ENCODE data around the gene CARS1.
A peak's percentile ranks its signal among the peaks of the same experiment; 100 is the strongest.

Gene CARS1

DNA sequence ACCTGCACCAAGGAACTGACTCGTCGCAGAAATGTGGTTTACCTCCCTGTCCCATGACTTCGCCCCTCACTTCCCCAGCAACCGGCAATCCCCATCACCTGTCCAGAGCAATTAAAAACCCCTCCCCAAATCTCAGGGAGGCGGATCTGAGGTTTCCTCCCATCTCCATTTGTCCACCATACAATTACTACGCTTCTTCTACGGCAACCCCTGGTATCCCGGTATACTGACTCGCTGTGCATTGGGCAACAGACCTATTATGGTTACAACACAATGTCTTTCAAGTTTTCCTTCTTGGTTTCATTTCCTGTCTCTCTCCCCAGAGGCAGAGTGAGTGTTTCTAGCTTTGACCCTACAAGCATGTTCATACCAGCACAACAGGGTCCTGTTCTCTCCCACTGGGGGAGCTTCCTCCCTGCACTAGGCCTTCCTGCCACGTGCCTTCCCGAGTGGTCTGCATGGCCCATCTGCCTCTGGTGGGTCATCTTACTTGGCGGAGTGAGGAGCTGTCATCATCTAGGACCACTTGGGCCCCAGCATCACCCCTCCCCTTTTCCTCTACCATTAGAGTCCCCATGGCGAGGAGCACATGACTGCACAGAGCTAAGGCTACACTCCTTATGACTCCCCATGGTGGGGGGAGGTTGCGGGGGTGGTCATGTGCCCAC, 34.8 kb downstream of the CARS1 start:
- Histone ChIP-seq H3K36me3 (ENCODE audit: control insufficient read depth, insufficient read depth, low read length) (peaks cover 46% of the 10 kb centered on the region), H3K27me3 (replicated peaks; ENCODE audit: control insufficient read depth, insufficient read depth, low read length, poor library complexity, severe bottlenecking) (no peaks in the 10 kb centered on the region), H3K4me1 (ENCODE audit: control insufficient read depth, insufficient read depth, low read length, poor library complexity, severe bottlenecking) (peaks cover 3% of the 10 kb centered on the region), H3K4me3 (ENCODE audit: insufficient read depth, low read depth, low read length, poor library complexity, severe bottlenecking) (no peak overlapping the region), H3K27ac (ENCODE audit: insufficient read depth, low read length, poor library complexity, severe bottlenecking) (no peak overlapping the region), H3K9me3 (ENCODE audit: control insufficient read depth, low read length) (no peaks in the 10 kb centered on the region)
- no peak for DNase-seq

DNA sequence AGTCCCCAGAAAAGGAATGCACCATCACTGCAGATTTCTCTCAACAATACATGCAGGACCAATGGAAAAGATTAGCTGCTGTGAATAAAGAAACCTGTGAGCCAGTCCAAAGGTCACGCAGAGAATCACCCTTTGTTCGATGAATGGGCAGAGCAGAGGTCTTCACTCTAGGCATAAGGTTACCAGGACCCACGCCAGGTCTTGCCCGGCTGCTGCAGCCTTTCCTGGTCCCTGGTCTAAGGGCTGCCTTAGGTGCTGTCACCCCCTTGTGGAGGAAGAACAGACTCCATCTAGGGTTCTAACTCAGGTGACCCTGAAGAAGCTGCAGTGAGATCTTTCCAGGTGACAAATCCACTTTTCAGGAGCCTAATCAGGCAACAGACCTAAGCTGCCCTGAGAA, 36.1 kb downstream of the CARS1 start:
- peaks cover 9% of the 10 kb centered on the region for H3K4me1 ChIP-seq (ENCODE audit: control insufficient read depth, insufficient read depth, low read length, poor library complexity, severe bottlenecking)
- H3K27me3 ChIP-seq (replicated peaks; ENCODE audit: control insufficient read depth, insufficient read depth, low read length, poor library complexity, severe bottlenecking) = no peaks in the 10 kb centered on the region
- peak in 1 of 3 donors; percentile 12 for DNase-seq
- peaks cover 47% of the 10 kb centered on the region for H3K36me3 ChIP-seq (ENCODE audit: control insufficient read depth, insufficient read depth, low read length)
- no peak overlapping the region for H3K4me3 ChIP-seq (ENCODE audit: insufficient read depth, low read depth, low read length, poor library complexity, severe bottlenecking)
- no peak overlapping the region for H3K27ac ChIP-seq (ENCODE audit: insufficient read depth, low read length, poor library complexity, severe bottlenecking)
- H3K9me3 ChIP-seq (ENCODE audit: control insufficient read depth, low read length) = no peaks in the 10 kb centered on the region

GRCh38 chr11:3020011-3020410, 37.2 kb downstream of the CARS1 start:
- H3K4me3 ChIP-seq (ENCODE audit: insufficient read depth, low read depth, low read length, poor library complexity, severe bottlenecking) = no peak overlapping the region
- H3K27me3 ChIP-seq (replicated peaks; ENCODE audit: control insufficient read depth, insufficient read depth, low read length, poor library complexity, severe bottlenecking) = no peaks in the 10 kb centered on the region
- H3K36me3 ChIP-seq (ENCODE audit: control insufficient read depth, insufficient read depth, low read length) = peaks cover 39% of the 10 kb centered on the region
- DNase-seq = no peak
- no peaks in the 10 kb centered on the region for H3K9me3 ChIP-seq (ENCODE audit: control insufficient read depth, low read length)
- H3K27ac ChIP-seq (ENCODE audit: insufficient read depth, low read length, poor library complexity, severe bottlenecking) = no peak overlapping the region
- H3K4me1 ChIP-seq (ENCODE audit: control insufficient read depth, insufficient read depth, low read length, poor library complexity, severe bottlenecking) = peaks cover 20% of the 10 kb centered on the region

- Histone ChIP-seq H3K9me3 (ENCODE audit: control insufficient read depth, low read length) (no peaks in the 10 kb centered on the region), H3K4me1 (ENCODE audit: control insufficient read depth, insufficient read depth, low read length, poor library complexity, severe bottlenecking) (peaks cover 34% of the 10 kb centered on the region), H3K36me3 (ENCODE audit: control insufficient read depth, insufficient read depth, low read length) (peaks cover 39% of the 10 kb centered on the region), H3K27me3 (replicated peaks; ENCODE audit: control insufficient read depth, insufficient read depth, low read length, poor library complexity, severe bottlenecking) (no peaks in the 10 kb centered on the region), H3K4me3 (ENCODE audit: insufficient read depth, low read depth, low read length, poor library complexity, severe bottlenecking) (no peak overlapping the region), H3K27ac (ENCODE audit: insufficient read depth, low read length, poor library complexity, severe bottlenecking) (no peak overlapping the region)
- no peak for DNase-seq
Measured at GRCh38 chr11:3018596-3018995, 38.6 kb downstream of the CARS1 start.

DNA sequence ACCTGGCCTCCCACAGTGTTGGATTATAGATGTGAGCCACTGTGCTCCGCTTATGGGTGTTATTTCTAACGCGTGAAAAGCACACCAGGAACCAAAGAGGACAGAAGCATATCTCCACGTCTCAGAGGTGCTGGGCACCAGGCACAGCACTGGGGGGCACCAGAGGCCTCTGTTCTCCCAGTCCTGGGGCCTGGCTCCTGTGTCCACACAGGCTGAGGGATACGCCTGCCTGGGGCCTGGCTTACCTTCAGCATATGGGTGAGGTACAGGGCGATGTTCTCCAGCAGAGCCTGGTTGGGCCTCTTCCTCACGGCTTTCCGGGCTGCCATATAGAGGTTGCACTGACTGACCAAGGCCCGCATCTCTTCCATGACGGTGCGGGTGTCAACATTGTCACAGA, 40.4 kb downstream of the CARS1 start:
- DNase-seq = no peak
- Histone ChIP-seq H3K4me3 (ENCODE audit: insufficient read depth, low read depth, low read length, poor library complexity, severe bottlenecking) (no peak overlapping the region), H3K9me3 (ENCODE audit: control insufficient read depth, low read length) (no peaks in the 10 kb centered on the region), H3K27me3 (replicated peaks; ENCODE audit: control insufficient read depth, insufficient read depth, low read length, poor library complexity, severe bottlenecking) (no peaks in the 10 kb centered on the region), H3K27ac (ENCODE audit: insufficient read depth, low read length, poor library complexity, severe bottlenecking) (peak overlapping the region; percentile 21), H3K36me3 (ENCODE audit: control insufficient read depth, insufficient read depth, low read length) (peaks cover 40% of the 10 kb centered on the region), H3K4me1 (ENCODE audit: control insufficient read depth, insufficient read depth, low read length, poor library complexity, severe bottlenecking) (peaks cover 35% of the 10 kb centered on the region)

GRCh38 chr11:3015796-3016195, 41.4 kb downstream of the CARS1 start:
- peaks cover 42% of the 10 kb centered on the region for H3K36me3 ChIP-seq (ENCODE audit: control insufficient read depth, insufficient read depth, low read length)
- DNase-seq = no peak
- H3K4me1 ChIP-seq (ENCODE audit: control insufficient read depth, insufficient read depth, low read length, poor library complexity, severe bottlenecking) = peaks cover 35% of the 10 kb centered on the region
- H3K27me3 ChIP-seq (replicated peaks; ENCODE audit: control insufficient read depth, insufficient read depth, low read length, poor library complexity, severe bottlenecking) = no peaks in the 10 kb centered on the region
- no peak overlapping the region for H3K4me3 ChIP-seq (ENCODE audit: insufficient read depth, low read depth, low read length, poor library complexity, severe bottlenecking)
- H3K9me3 ChIP-seq (ENCODE audit: control insufficient read depth, low read length) = no peaks in the 10 kb centered on the region
- peak overlapping the region; percentile 50 for H3K27ac ChIP-seq (ENCODE audit: insufficient read depth, low read length, poor library complexity, severe bottlenecking)

GRCh38 chr11:3014943-3015342, 42.3 kb downstream of the CARS1 start:
- no peak for DNase-seq
- peak overlapping the region; percentile 13 for H3K4me3 ChIP-seq (ENCODE audit: insufficient read depth, low read depth, low read length, poor library complexity, severe bottlenecking)
- H3K9me3 ChIP-seq (ENCODE audit: control insufficient read depth, low read length) = no peaks in the 10 kb centered on the region
- H3K4me1 ChIP-seq (ENCODE audit: control insufficient read depth, insufficient read depth, low read length, poor library complexity, severe bottlenecking) = peaks cover 35% of the 10 kb centered on the region
- H3K27ac ChIP-seq (ENCODE audit: insufficient read depth, low read length, poor library complexity, severe bottlenecking) = peak overlapping the region; percentile 66
- peaks cover 48% of the 10 kb centered on the region for H3K36me3 ChIP-seq (ENCODE audit: control insufficient read depth, insufficient read depth, low read length)
- H3K27me3 ChIP-seq (replicated peaks; ENCODE audit: control insufficient read depth, insufficient read depth, low read length, poor library complexity, severe bottlenecking) = no peaks in the 10 kb centered on the region

- Histone ChIP-seq H3K9me3 (ENCODE audit: control insufficient read depth, low read length) (no peaks in the 10 kb centered on the region), H3K27me3 (replicated peaks; ENCODE audit: control insufficient read depth, insufficient read depth, low read length, poor library complexity, severe bottlenecking) (no peaks in the 10 kb centered on the region), H3K4me3 (ENCODE audit: insufficient read depth, low read depth, low read length, poor library complexity, severe bottlenecking) (peak overlapping the region; percentile 13), H3K4me1 (ENCODE audit: control insufficient read depth, insufficient read depth, low read length, poor library complexity, severe bottlenecking) (peaks cover 35% of the 10 kb centered on the region), H3K27ac (ENCODE audit: insufficient read depth, low read length, poor library complexity, severe bottlenecking) (peak overlapping the region; percentile 66), H3K36me3 (ENCODE audit: control insufficient read depth, insufficient read depth, low read length) (peaks cover 50% of the 10 kb centered on the region)
- DNase-seq = peak; percentile 33 to 69 (median 51)
Measured at GRCh38 chr11:3014057-3014938, 42.9 kb downstream of the CARS1 start.

- H3K4me3 ChIP-seq (ENCODE audit: insufficient read depth, low read depth, low read length, poor library complexity, severe bottlenecking) = no peak overlapping the region
- H3K4me1 ChIP-seq (ENCODE audit: control insufficient read depth, insufficient read depth, low read length, poor library complexity, severe bottlenecking) = peaks cover 35% of the 10 kb centered on the region
- peaks cover 31% of the 10 kb centered on the region for H3K36me3 ChIP-seq (ENCODE audit: control insufficient read depth, insufficient read depth, low read length)
- no peak overlapping the region for H3K27ac ChIP-seq (ENCODE audit: insufficient read depth, low read length, poor library complexity, severe bottlenecking)
- no peaks in the 10 kb centered on the region for H3K9me3 ChIP-seq (ENCODE audit: control insufficient read depth, low read length)
- no peak for DNase-seq
- H3K27me3 ChIP-seq (replicated peaks; ENCODE audit: control insufficient read depth, insufficient read depth, low read length, poor library complexity, severe bottlenecking) = no peaks in the 10 kb centered on the region
Measured at GRCh38 chr11:3011891-3012885, 45.0 kb downstream of the CARS1 start.

Measured in effector memory CD4-positive, alpha-beta T cell (primary cell).